MCF 10A (cell line): Measurements from ENCODE around the gene HARBI1. TPM values are rescaled to one million over a fixed set of nuclear protein-coding genes. Genes with fewer than 3 reads are reported as not detected.

ENCODE experiments used
- BruUV-seq: library from RNA; stranded (reverse); fragments of 400-500 nt; replicated peaks from 2 replicates; lab custom pipeline; 2021; lab: Mats Ljungman, UMichigan
- CTCF ChIA-PET: fragments of 300-600 bp; sonication (Branson Sonifier 250); formaldehyde crosslinking; extraction: SDS; loops from one replicate; lab custom pipeline; 2021; ENCODE audit warnings: antibody characterized with exemption, inconsistent platforms; lab: Yijun Ruan, JAX
- POLR2A ChIA-PET: fragments of 300-600, 350-650 bp; sonication (Branson Sonifier 250); formaldehyde crosslinking; extraction: SDS; loops from one replicate; lab custom pipeline; 2020; ENCODE audit warnings: antibody characterized with exemption, inconsistent platforms; lab: Yijun Ruan, JAX
- DNase-seq: peaks from one replicate; pipeline ENCODE4 v3.0.0-alpha.2; 2018; ENCODE audit not compliant: unreplicated experiment
- H3K27ac Mint-ChIP-seq: one replicate; pipeline ENCODE4 v1.8.0; 2022; ENCODE audit warnings: mild to moderate bottlenecking, low read depth, mixed read lengths; ENCODE audit not compliant: unreplicated experiment
- H3K27me3 Mint-ChIP-seq: one replicate; pipeline ENCODE4 v1.8.0; 2022; ENCODE audit warnings: mixed read lengths; ENCODE audit not compliant: insufficient read depth, unreplicated experiment
- H3K36me3 Mint-ChIP-seq: one replicate; pipeline ENCODE4 v1.8.0; 2022; ENCODE audit warnings: mild to moderate bottlenecking, moderate library complexity, mixed read lengths; ENCODE audit not compliant: insufficient read depth, unreplicated experiment
- H3K4me1 Mint-ChIP-seq: one replicate; pipeline ENCODE4 v1.8.0; 2022; ENCODE audit warnings: mixed read lengths; ENCODE audit not compliant: insufficient read depth, unreplicated experiment
- H3K4me3 Mint-ChIP-seq: one replicate; pipeline ENCODE4 v1.8.0; 2022; ENCODE audit warnings: mild to moderate bottlenecking, moderate library complexity, mixed read lengths; ENCODE audit not compliant: unreplicated experiment
- H3K9me3 Mint-ChIP-seq: one replicate; pipeline ENCODE4 v1.8.0; 2022; ENCODE audit warnings: mixed read lengths; ENCODE audit not compliant: unreplicated experiment
- CTCF ChIP-seq: fragments of 200-600 bp; IDR thresholded peaks from one replicate; pipeline ENCODE4 v1.8.0; 2022; ENCODE audit warnings: antibody characterized with exemption, mild to moderate bottlenecking; ENCODE audit not compliant: unreplicated experiment
- intact Hi-C: fragments of 100-400 bp; cut with micrococcal nuclease; formaldehyde crosslinking; loops from 2 replicates; pipeline ENCODE4 v1.14.1; 2022
- total RNA-seq: library from RNA; stranded (reverse); gene quantifications from 2 replicates; pipeline ENCODE4 v1.2.3, GENCODE V29; 2022

HARBI1 gene
- total RNA-seq, 1 experiment from 2014 or later = 6.8 TPM

- ChIA-PET CTCF (interaction anchor here (0.5 to 0.7 kb wide), 4 partner anchors 28 to 549 kb away, joined by 3 to 5 read pairs (median 4); no protein-coding TSS in a partner anchor), POLR2A (interaction anchor here (0.5 to 2.3 kb wide), 8 partner anchors 7 to 223 kb away, joined by 3 to 8 read pairs (median 3); partner anchors contain the start of gene AMBRA1)
- Mint-ChIP-seq H3K36me3 (peaks cover 7% of the 10 kb centered on the region), H3K27me3 (no peaks in the 10 kb centered on the region), H3K4me1 (peaks cover 4% of the 10 kb centered on the region), H3K4me3 (no peak overlapping the region), H3K9me3 (no peaks in the 10 kb centered on the region), H3K27ac (no peak overlapping the region)
- intact Hi-C loops = no loop called here
- BruUV-seq = no TSS peak
- no peak for TF ChIP-seq CTCF
- no peak for DNase-seq
These were observed 5.3 kb downstream of the HARBI1 start for GRCh38 chr11:46611526-46612304.

DNA sequence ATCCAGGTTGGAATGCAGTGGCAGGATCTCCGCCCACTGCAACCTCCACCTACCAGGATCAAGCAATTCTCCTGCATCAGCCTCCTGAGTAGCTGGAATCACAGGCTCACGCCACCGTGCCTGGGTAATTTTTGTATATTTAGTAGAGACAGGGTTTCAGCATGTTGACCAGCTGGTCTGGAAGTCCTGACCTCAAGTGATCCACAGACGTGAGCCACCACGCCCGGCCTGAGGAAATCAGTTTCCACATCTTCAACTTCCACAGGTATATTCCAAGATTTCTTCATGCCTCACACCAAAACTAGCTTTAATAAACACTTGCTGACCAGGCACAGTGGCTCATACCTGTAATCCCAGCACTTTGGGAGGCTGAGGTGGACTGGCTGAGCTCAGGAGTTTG is 7.6 kb downstream of the HARBI1 start:
- no peaks in the 10 kb centered on the region for H3K27me3 Mint-ChIP-seq
- TF ChIP-seq CTCF = no peak
- intact Hi-C loops = no loop called here
- no peak for DNase-seq
- peaks cover 7% of the 10 kb centered on the region for H3K36me3 Mint-ChIP-seq
- H3K4me3 Mint-ChIP-seq = no peak overlapping the region
- POLR2A ChIA-PET = interaction anchor here (0.8 to 3.2 kb wide), 3 partner anchors 15 to 48 kb away, joined by 3 to 19 read pairs (median 4); partner anchors contain the start of gene AMBRA1
- no peaks in the 10 kb centered on the region for H3K9me3 Mint-ChIP-seq
- CTCF ChIA-PET = interaction anchor here (0.6 kb wide), 1 partner anchor 631 kb away, joined by 3 read pairs; no protein-coding TSS in a partner anchor
- H3K27ac Mint-ChIP-seq = no peak overlapping the region
- no TSS peak for BruUV-seq
- H3K4me1 Mint-ChIP-seq = no peaks in the 10 kb centered on the region

DNA sequence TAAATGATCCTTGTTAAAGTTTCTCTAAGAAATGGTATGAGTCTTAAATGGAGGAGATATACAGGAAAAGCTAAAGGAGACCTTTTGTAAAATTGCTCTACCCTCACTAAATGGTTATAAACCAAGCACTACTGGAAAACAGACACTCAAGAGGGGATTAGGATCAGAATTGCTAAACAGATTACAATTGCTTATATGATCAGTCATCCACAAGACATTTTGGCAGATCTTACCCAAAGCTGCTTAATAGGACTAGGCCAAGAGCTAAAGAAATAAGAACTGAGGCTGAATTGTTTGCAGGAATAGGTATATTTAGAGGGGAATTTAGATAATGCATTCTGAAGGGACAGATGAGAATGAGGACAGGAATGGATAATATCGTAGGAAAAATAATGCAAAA is 9.5 kb downstream of the HARBI1 start:
- Mint-ChIP-seq H3K36me3 (peaks cover 7% of the 10 kb centered on the region), H3K4me1 (no peaks in the 10 kb centered on the region), H3K4me3 (no peak overlapping the region), H3K27me3 (no peaks in the 10 kb centered on the region), H3K27ac (no peak overlapping the region), H3K9me3 (no peaks in the 10 kb centered on the region)
- CTCF ChIA-PET = interaction anchor here (2.0 kb wide), 1 partner anchor 10 kb away, joined by 10 read pairs; the partner anchor contains the start of genes ATG13 and HARBI1
- intact Hi-C loops = no loop called here
- no peak for DNase-seq
- POLR2A ChIA-PET = interaction anchor here (0.8 to 3.2 kb wide), 5 partner anchors 9 to 53 kb away, joined by 3 to 19 read pairs (median 4); partner anchors contain the start of genes AMBRA1, ATG13 and HARBI1
- no peak for TF ChIP-seq CTCF
- no TSS peak for BruUV-seq

DNA sequence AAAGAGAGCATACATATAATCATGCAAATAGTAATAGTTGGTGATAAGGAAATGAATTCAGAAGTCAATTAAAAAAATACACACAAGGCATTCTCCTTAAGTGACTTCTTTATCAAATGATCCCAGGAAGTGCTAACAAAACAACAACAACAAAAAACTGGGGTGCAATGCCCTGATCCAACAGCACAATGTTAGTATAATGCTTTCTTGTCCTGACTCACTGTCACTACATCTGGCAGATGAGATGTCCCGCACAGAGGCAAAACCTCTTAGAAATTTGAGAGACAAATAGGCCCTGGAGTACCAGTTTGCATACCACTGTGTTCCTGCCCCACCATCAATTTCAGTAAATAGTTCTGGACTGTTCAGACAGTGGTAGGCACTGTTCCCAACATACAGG is 12.2 kb downstream of the HARBI1 start:
- ChIA-PET CTCF (no interaction called here), POLR2A (no interaction called here)
- no TSS peak for BruUV-seq
- intact Hi-C loops = no loop called here
- no peak for TF ChIP-seq CTCF
- Mint-ChIP-seq H3K36me3 (peaks cover 16% of the 10 kb centered on the region), H3K27me3 (no peaks in the 10 kb centered on the region), H3K4me3 (no peak overlapping the region), H3K4me1 (peaks cover 5% of the 10 kb centered on the region), H3K27ac (no peak overlapping the region), H3K9me3 (no peaks in the 10 kb centered on the region)
- DNase-seq = no peak
